Lower lobe of right lung (tissue), 2 donors: ENCODE data around the gene DUOXA1. TPM values are rescaled to one million over a fixed set of nuclear protein-coding genes. Genes with fewer than 3 reads are reported as not detected.
"Not testable (repeated sequence)": the region's sequence is repeated elsewhere in the genome, so short reads cannot be mapped to it uniquely, and the experiment has no call there.

Source experiments
- ATAC-seq, 2 donors: fragments of 200-7000 bp; cut with Tn5 transposase; one replicate each; pipeline ENCODE4 v1.9.1; 2020 to 2022; ENCODE audit warnings: mild to moderate bottlenecking in 2 of 2, moderate library complexity in 2 of 2
- DNase-seq: peaks from one replicate; pipeline ENCODE4 v3.0.0-alpha.2; 2020
- H3K27ac ChIP-seq: fragments of 200-600 bp; one replicate; pipeline ENCODE4 v1.8.0; 2022
- H3K27me3 ChIP-seq: fragments of 200-600 bp; one replicate; pipeline ENCODE4 v1.8.0; 2022; ENCODE audit warnings: low read depth
- H3K36me3 ChIP-seq: fragments of 200-600 bp; one replicate; pipeline ENCODE4 v1.8.0; 2022; ENCODE audit warnings: mild to moderate bottlenecking
- H3K4me1 ChIP-seq: fragments of 200-600 bp; one replicate; pipeline ENCODE4 v1.8.0; 2022
- H3K4me3 ChIP-seq: fragments of 200-600 bp; one replicate; pipeline ENCODE4 v1.8.0; 2022; ENCODE audit warnings: mild to moderate bottlenecking
- H3K9me3 ChIP-seq: fragments of 200-600 bp; one replicate; pipeline ENCODE4 v1.8.0; 2022
- CTCF ChIP-seq: fragments of 200-600 bp; IDR thresholded peaks from one replicate; pipeline ENCODE4 v1.8.0; 2022; ENCODE audit warnings: antibody characterized with exemption, mild to moderate bottlenecking
- intact Hi-C: fragments of 100-400 bp; cut with DNase I; formaldehyde crosslinking; loops from one replicate; pipeline ENCODE4 v1.11.0; 2022
- total RNA-seq: library from RNA; stranded (reverse); fragmentation: NEBNext Ultra II Directional; extraction: Animal tissue kit (Norgen Biotek cat#: 25700); gene quantifications from one replicate; pipeline ENCODE4 v1.2.1, GENCODE V29; 2021
- donor health status: DM: no; HTN: yes; CAD: no; lungs with severe emphysema.

DUOXA1 gene
- total RNA-seq, 1 donor from 2014 or later: 131 TPM

DNA sequence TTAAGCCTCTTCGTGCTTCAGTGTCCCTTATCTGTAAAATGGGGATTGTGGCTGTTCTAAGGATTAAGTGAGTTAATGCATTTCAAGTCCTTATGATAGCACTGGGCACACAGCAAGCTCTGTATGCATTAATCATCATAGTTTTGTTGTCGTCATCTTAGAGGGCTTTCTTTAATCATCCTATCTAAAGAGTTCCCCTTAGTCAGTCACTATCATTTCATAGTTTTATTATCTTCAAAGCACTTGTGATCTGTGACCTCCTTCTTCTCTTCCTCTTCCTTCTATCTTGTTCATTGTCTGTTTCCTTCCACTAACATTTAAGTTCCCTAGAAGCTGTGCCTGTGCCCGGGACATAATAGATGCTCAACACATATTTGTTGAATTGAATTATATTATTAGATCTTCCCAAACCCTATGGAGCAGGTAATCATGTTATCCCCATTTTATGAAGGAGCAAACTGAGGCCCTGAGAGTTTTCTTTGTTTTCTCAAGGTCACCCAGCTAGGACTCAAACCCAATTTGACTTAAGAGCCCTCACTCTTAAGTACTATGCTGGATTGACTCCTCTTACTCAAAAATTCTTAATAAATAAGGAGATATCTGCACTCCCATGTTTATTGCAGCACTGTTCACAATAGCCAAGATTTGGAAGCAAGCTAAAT lies 39.8 kb downstream of the DUOXA1 start:
- no peaks in the 10 kb centered on the region for H3K4me1 ChIP-seq
- no peak for TF ChIP-seq CTCF
- intact Hi-C loops: no loop called here
- H3K36me3 ChIP-seq: no peaks in the 10 kb centered on the region
- H3K4me3 ChIP-seq: no peak overlapping the region
- no peak overlapping the region for H3K27ac ChIP-seq
- DNase-seq: no peak
- H3K9me3 ChIP-seq: no peaks in the 10 kb centered on the region
- peaks cover 10% of the 10 kb centered on the region for H3K27me3 ChIP-seq
- no peak for ATAC-seq

GRCh38 chr15:45088801-45089711 lies 40.6 kb downstream of the DUOXA1 start:
- Histone ChIP-seq H3K27me3 (peaks cover 10% of the 10 kb centered on the region), H3K27ac (no peak overlapping the region), H3K4me3 (no peak overlapping the region), H3K4me1 (no peaks in the 10 kb centered on the region), H3K9me3 (no peaks in the 10 kb centered on the region), H3K36me3 (no peaks in the 10 kb centered on the region)
- intact Hi-C loops: no loop called here
- DNase-seq: no peak
- TF ChIP-seq CTCF: no peak
- ATAC-seq: no peak

DNA sequence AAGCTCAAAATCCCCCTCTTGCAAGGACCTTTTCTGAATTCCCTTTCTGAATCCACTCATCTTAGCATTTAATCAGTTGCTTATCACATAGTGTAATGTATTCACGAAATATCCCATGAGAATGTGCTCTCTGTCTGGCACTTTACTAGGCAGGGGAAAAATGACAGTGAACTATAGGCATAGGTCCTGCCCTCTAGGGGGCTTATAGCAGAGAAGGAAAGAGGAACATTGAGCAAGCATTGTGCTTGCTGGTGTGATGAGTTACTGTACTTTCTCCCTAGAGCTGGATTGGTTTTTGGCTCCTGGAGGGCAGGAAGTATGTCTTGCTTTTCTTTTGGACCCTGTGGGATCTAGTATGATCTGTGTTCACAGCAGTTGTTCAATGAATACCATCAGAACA lies 42.2 kb downstream of the DUOXA1 start:
- no peaks in the 10 kb centered on the region for H3K4me1 ChIP-seq
- intact Hi-C loops: no loop called here
- no peak overlapping the region for H3K27ac ChIP-seq
- no peak overlapping the region for H3K4me3 ChIP-seq
- ATAC-seq (no peak), DNase-seq (no peak)
- no peak for TF ChIP-seq CTCF
- peaks cover 15% of the 10 kb centered on the region for H3K27me3 ChIP-seq
- no peaks in the 10 kb centered on the region for H3K9me3 ChIP-seq
- H3K36me3 ChIP-seq: no peaks in the 10 kb centered on the region

DNA sequence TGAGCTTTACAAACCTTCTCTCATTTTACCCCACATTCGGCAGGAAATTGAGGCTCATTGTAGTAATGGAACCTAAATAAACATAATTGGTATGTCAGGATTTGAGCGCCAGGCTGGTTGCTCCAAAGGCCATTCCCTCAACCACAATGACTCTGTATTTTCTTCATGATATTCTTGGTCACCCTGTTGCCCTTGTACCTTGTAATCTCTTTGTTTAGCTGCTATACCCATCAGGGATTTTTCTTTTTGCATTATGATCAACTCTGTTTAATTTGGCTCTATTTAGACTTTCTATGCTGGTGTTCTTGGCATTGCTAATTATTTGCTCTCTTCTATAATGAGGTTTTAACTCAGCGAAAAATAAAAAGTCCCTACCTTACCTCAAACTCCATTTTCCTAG lies 45.5 kb downstream of the DUOXA1 start:
- peaks cover 15% of the 10 kb centered on the region for H3K27me3 ChIP-seq
- no peaks in the 10 kb centered on the region for H3K4me1 ChIP-seq
- no peaks in the 10 kb centered on the region for H3K36me3 ChIP-seq
- ATAC-seq (no peak), DNase-seq (no peak)
- no peaks in the 10 kb centered on the region for H3K9me3 ChIP-seq
- H3K4me3 ChIP-seq: no peak overlapping the region
- H3K27ac ChIP-seq: no peak overlapping the region
- no peak for TF ChIP-seq CTCF
- intact Hi-C loops: no loop called here

DNA sequence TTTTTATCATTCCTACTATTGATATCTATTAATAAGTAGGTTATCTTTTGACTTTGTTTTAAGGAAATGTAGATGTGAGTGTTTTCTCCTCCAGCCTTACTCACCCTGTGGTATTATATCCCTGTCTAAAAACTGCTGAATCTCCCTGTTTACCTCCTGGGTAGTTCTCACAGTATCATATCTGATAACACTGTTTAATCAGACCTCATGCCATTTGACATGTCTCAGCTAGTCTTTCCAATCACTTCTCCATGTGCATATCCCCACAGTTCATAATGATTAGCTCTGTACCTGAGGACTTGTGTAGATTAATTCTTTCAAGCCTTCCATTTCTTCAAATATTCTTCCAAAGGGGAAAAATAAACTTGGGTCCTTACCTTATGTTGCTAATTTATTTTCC lies 46.5 kb downstream of the DUOXA1 start:
- no peak overlapping the region for H3K27ac ChIP-seq

DNA sequence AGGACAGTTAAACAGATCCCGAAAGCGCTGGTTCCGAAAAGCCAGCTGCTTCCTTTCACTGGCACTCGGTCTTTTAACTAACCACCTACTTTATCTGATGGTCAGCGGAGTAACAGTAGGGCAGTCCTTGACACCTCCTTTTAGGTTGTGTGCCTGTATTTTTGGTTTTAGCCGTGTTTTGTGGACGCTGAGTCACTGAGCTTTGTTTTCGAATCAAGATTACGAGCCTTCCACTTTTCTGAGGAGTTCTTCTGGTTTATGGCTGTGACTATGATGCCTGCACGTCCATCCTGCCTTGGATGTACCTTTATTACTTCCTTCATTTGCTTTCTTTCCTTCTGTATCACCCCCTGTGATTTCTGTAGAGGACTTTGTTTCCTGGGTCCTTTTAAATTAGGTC lies 47.3 kb downstream of the DUOXA1 start:
- DNase-seq, H3K9me3 ChIP-seq, H3K4me3 ChIP-seq, H3K27ac ChIP-seq, H3K4me1 ChIP-seq, ATAC-seq, intact Hi-C loops, H3K36me3 ChIP-seq: not testable (repeated sequence)
- peaks cover 15% of the 10 kb centered on the region for H3K27me3 ChIP-seq

More for the DNA sequence above, 46.5 kb downstream of the DUOXA1 start:
- no peak for ATAC-seq
- DNase-seq: no peak
- H3K4me1 ChIP-seq: no peaks in the 10 kb centered on the region
- intact Hi-C loops: no loop called here
- no peaks in the 10 kb centered on the region for H3K9me3 ChIP-seq
- no peaks in the 10 kb centered on the region for H3K36me3 ChIP-seq
- no peak for TF ChIP-seq CTCF
- peaks cover 15% of the 10 kb centered on the region for H3K27me3 ChIP-seq
- no peak overlapping the region for H3K4me3 ChIP-seq

DNA sequence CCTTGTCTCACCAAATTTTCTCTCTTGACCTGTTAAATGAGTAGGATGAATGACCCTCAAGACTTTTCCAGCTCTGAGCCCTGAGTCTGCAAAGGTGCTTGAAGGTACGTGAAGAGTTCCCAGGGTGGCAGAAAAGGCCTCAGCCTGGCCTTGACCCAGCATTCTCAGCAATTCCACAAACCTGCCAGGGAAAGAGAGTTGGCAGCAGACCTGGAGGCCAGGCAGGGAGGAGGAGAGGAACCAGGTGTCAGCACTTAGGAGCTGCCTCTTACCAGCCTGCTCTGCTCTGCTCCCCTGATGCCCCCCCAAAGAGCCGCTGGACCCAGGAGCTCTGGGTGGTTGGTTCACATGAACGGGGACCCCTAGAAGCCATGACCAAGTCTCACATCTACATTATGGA lies 49.1 kb downstream of the DUOXA1 start:
- H3K4me1 ChIP-seq, H3K27me3 ChIP-seq, H3K9me3 ChIP-seq, H3K4me3 ChIP-seq, H3K36me3 ChIP-seq, intact Hi-C loops, H3K27ac ChIP-seq, DNase-seq: not testable (repeated sequence)
- ATAC-seq: peak; percentile 43 to 68

GRCh38 chr15:45079628-45080246 lies 49.9 kb downstream of the DUOXA1 start:
- H3K27me3 ChIP-seq, H3K4me3 ChIP-seq, H3K36me3 ChIP-seq, intact Hi-C loops, H3K9me3 ChIP-seq, DNase-seq, H3K27ac ChIP-seq, H3K4me1 ChIP-seq: not testable (repeated sequence)
- peak in 1 of 2 donors; percentile 26 for ATAC-seq
